BJ (cell line): ENCODE data around the gene POLE. TPM values are rescaled to one million over a fixed set of nuclear protein-coding genes. Genes with fewer than 3 reads are reported as not detected.

Experiments
- CTCF ChIA-PET: fragments of 350-600 bp; formaldehyde crosslinking; extraction: SDS; loops from one replicate; lab custom pipeline; 2021; ENCODE audit warnings: antibody characterized with exemption, inconsistent platforms; lab: Yijun Ruan, JAX
- POLR2A ChIA-PET: fragments of 300-600 bp; sonication (Branson Sonifier 250); formaldehyde crosslinking; extraction: SDS; loops from one replicate; lab custom pipeline; 2021; ENCODE audit warnings: antibody characterized with exemption; lab: Charles Lee
- DNase-seq: peaks from one replicate; pipeline ENCODE4 v3.0.0-alpha.2; 2011; ENCODE audit warnings: low read depth
- H3K27me3 ChIP-seq: 2 replicates; pipeline ENCODE4 v1.6.0; 2011; ENCODE audit warnings: low read length; ENCODE audit not compliant: control insufficient read depth, insufficient read depth
- H3K36me3 ChIP-seq: 2 replicates; pipeline ENCODE4 v1.5.1; 2011; ENCODE audit warnings: low read length; ENCODE audit not compliant: control insufficient read depth, insufficient read depth
- H3K4me3 ChIP-seq: 2 replicates; pipeline ENCODE4 v1.5.1; 2011; ENCODE audit warnings: low read depth, mild to moderate bottlenecking, control low read depth, low read length
- polyA plus RNA-seq: library from polyadenylated mRNA; depleted of rRNA; stranded (reverse); fragments of >200 nt; gene quantifications from 2 replicates; pipeline ENCODE4 v1.2.3, GENCODE V29; 2011
- TF ChIP-seq, protein P1 (sequence below): IDR thresholded peaks from 2 replicates; pipeline ENCODE4 v1.5.1; 2011; ENCODE audit warnings: low read depth, mild to moderate bottlenecking, control low read depth, inconsistent platforms, low read length, moderate library complexity; ENCODE audit not compliant: insufficient read depth

Gene POLE
- polyA plus RNA-seq, 1 experiment = 17.7 TPM

DNA sequence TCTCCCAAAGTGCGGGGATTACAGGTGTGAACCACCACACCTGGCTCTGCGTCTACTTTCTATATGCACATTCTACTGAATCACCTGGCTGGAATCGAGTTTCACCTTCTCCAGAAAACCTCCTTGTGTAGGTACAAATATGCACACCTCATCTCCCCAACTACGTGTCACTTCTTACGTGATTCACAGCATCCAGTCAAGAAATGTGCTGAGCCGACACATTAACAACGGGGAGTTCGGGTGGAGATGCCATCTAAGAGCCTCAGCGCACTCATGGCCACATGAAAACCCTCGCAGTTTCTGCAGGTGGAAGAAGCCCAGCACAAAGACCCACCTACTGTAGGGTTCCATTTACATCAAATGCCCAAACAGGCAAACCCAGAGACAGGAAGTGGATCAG is 39.3 kb downstream of the POLE start:
- Histone ChIP-seq H3K4me3 (no peak overlapping the region), H3K27me3 (no peaks in the 10 kb centered on the region), H3K36me3 (peaks cover 14% of the 10 kb centered on the region)
- ChIA-PET POLR2A (no interaction called here), CTCF (interaction anchor here (3.4 kb wide), 1 partner anchor 9 kb away, joined by 15 read pairs; no protein-coding TSS in a partner anchor)
- no peak for DNase-seq
- TF ChIP-seq, protein P1, sequence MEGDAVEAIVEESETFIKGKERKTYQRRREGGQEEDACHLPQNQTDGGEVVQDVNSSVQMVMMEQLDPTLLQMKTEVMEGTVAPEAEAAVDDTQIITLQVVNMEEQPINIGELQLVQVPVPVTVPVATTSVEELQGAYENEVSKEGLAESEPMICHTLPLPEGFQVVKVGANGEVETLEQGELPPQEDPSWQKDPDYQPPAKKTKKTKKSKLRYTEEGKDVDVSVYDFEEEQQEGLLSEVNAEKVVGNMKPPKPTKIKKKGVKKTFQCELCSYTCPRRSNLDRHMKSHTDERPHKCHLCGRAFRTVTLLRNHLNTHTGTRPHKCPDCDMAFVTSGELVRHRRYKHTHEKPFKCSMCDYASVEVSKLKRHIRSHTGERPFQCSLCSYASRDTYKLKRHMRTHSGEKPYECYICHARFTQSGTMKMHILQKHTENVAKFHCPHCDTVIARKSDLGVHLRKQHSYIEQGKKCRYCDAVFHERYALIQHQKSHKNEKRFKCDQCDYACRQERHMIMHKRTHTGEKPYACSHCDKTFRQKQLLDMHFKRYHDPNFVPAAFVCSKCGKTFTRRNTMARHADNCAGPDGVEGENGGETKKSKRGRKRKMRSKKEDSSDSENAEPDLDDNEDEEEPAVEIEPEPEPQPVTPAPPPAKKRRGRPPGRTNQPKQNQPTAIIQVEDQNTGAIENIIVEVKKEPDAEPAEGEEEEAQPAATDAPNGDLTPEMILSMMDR = no peak

DNA sequence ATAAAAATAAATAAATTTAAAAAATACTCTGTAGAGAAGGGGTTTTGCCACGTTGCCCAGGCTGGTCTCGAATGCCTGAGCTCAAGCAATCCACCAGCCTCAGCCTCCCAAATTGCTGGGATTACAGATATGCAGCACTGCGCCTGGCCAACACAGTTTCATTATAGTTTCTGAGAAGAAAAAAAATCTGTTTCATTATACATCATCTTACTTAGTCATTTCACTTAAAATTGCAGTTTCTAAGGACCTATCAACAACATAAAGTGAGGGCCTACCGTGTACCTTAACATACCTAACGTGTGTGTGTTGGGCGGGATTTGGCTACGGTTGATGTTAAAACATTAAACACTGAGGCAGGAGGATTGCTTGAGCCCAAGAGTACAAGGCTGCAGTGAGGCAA is 40.3 kb downstream of the POLE start:
- H3K36me3 ChIP-seq = peaks cover 20% of the 10 kb centered on the region
- TF ChIP-seq, protein P1 = no peak
- ChIA-PET POLR2A (no interaction called here), CTCF (no interaction called here)
- no peak for DNase-seq
- no peak overlapping the region for H3K4me3 ChIP-seq
- H3K27me3 ChIP-seq = no peaks in the 10 kb centered on the region

DNA sequence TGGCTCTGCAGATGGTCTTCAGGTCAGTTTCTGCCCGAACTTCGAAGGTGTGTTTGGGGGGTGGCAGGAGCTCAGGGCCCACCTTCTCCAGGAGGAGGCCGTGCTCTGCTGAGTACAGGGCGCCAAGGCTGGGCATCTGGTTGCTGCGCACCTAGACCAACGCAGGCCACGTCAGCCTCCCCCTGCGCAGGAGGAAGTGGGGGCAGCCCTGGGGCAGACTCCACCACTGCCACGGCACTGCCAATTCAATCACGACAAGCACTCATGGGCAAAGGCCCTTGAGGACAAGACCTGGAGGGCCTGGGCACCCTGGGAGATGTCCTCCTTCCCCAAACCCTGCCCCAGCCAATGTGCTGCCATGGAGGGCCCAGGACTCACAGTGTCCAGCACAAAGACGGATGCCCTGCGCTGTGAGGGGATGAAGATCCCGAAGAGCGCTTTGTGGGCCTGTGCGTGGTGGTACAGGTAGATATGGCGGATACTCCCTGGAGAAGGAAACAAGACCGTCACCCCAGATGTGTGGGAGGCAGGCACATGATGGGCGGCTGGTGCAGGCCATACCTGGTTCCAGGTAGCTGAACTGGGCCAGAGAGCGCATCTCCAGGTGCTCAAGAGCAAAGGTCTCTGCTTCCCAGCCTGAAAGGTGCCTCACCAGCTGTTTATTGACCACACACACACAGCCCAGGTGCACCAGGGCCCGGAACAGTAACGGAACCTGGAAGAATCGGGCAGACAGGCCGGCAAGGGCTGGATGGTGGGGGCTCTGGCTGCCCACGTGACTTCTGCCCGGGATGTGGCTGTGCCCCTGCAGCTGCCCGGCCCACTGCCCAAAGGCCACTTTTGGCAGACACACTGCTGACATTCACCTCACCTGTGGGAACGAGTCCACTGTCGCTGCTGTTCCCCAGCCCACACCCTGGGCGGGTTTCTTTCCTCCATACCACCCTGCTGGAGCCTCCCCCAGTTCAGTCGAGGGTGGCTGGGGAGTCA is 44.0 kb downstream of the POLE start:
- CTCF ChIA-PET = no interaction called here
- POLR2A ChIA-PET = no interaction called here
- Histone ChIP-seq H3K27me3 (no peaks in the 10 kb centered on the region), H3K4me3 (no peak overlapping the region), H3K36me3 (peaks cover 17% of the 10 kb centered on the region)
- TF ChIP-seq, protein P1 = no peak
- no peak for DNase-seq

DNA sequence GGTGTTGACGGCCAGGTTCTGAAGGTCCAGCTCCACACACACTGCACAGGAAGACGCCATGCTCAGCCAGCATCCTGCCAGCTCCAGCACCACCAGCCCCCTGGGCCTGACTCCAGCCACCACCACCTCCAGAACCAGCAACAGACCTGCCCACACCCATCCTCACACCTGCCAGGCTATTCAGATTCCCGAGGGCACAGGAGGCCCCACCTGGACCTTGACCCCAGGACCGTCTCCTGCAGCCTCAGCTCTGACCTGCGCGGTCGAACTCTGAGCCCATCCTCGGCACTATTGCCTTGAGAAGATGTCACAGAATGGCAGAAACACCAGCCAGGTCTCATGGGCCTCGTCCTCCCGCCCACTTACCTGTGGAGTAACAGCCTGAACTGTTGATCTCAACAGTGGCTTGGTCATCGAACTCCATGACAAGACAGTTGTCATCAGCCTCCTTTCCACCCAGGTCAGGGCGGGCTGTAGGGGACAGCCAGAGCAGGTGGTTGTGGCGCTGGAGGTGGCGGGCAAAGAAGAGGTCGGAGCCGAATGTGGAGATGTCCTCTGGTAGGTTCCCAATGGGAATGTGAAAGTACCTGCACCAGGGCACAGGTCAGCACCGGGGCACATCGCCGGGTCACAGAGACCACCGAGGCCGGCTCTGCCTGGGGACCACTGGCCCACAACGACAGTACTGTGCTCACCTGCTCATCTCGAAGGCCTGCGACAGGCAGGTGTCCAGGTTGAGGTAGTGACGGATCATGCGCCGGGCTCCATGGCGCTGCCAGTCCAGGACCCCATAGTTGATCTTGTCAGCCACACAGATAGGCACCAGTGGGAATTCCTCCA is 45.1 kb downstream of the POLE start:
- POLR2A ChIA-PET = no interaction called here
- TF ChIP-seq, protein P1 = no peak
- Histone ChIP-seq H3K4me3 (no peak overlapping the region), H3K27me3 (no peaks in the 10 kb centered on the region), H3K36me3 (peaks cover 20% of the 10 kb centered on the region)
- CTCF ChIA-PET = interaction anchor here (0.7 kb wide), 1 partner anchor 27 kb away, joined by 3 read pairs; no protein-coding TSS in a partner anchor
- DNase-seq = no peak

DNA sequence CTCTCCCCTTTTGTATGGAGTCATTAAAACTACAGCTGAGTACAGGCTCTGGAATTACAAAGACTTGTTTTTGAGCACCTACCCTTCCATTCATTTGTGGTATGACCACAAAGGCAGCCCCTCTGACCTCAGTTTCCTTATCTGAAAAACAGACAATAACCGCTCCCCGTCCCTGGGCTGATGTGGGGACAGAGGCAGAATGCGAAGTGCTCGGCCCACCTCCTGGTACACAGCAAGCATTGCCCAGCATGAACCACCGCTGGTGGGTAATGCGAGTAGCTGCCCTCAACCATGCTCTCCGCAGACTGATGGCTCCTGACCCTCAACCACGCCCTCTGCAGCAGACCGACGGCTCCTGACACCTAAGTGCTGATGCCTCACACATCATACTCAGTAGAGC is 46.2 kb downstream of the POLE start:
- H3K36me3 ChIP-seq = peaks cover 20% of the 10 kb centered on the region
- no peak overlapping the region for H3K4me3 ChIP-seq
- ChIA-PET POLR2A (no interaction called here), CTCF (interaction anchor here (0.7 kb wide), 1 partner anchor 26 kb away, joined by 3 read pairs; no protein-coding TSS in a partner anchor)
- TF ChIP-seq, protein P1 = no peak
- no peak for DNase-seq
- no peaks in the 10 kb centered on the region for H3K27me3 ChIP-seq
